Measurements from ENCODE around the gene OR4F6. TPM values are rescaled to one million over a fixed set of nuclear protein-coding genes. Genes with fewer than 3 reads are reported as not detected.
"Not testable (repeated sequence)": the region's sequence is repeated elsewhere in the genome, so short reads cannot be mapped to it uniquely, and the experiment has no call there.

Gene OR4F6
- total and polyA plus RNA-seq, 4 donors = not detected

DNA sequence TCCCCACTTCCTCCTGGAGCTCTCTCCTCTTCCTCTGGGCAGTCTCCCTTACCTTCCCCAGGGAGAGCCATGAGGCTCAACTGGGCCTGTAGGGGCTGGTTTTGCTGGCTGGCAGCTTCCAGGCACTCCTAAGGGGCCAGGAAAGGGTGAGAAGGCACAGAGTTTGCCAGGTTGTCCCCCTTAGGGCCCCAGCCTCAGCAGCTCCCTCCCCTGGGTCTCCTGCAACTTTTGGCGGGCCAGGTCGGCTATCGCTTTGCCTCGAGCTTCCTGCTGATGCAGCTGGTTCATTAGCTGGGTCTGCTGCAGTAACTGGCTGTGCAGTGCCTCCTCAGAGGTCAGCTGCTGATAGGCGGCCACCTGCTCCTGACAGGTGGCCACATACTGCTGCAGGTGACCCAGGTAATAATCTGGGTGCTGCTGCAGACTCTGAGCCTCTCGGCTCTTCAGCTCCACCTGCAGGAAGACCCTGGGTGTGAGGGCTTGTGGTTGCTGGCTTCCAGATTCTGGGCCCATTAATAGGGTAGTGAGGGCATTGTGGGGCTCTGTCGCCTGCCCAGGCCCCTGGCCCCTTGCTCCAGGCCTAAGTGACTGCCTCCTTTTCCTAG is 29.7 kb upstream of the OR4F6 start:
- no peak overlapping the region for H3K27ac ChIP-seq (ENCODE audit: low read depth in 1 of 2, low read length in 2 of 2)
- no peaks in the 10 kb centered on the region for H3K27me3 ChIP-seq (ENCODE audit: control insufficient read depth in 4 of 4, insufficient read depth in 4 of 4, low read length in 3 of 4)
- 73% methylated on average over 7 of the region's 7 CpGs for WGBS
- H3K4me1 ChIP-seq (ENCODE audit: control insufficient read depth in 4 of 4, insufficient read depth in 4 of 4, low read length in 3 of 4) = no peaks in the 10 kb centered on the region
- no peaks in the 10 kb centered on the region for H3K36me3 ChIP-seq (ENCODE audit: control insufficient read depth in 4 of 4, insufficient read depth in 3 of 4, low read depth in 1 of 4, low read length in 3 of 4)
- TF ChIP-seq RAD21 (IDR thresholded peaks at IDR 0.05) (peak in 1 of 2 donors; percentile 16), NR2F2 (IDR thresholded peaks at IDR 0.05) (no peak)
- H3K4me3 ChIP-seq (ENCODE audit: low read depth in 1 of 3, low read length in 3 of 3) = no peak overlapping the region
- no peak for DNase-seq (ENCODE audit: low spot score)
- H3K9ac ChIP-seq (ENCODE audit: low read depth in 1 of 2, low read length in 2 of 2) = no peak overlapping the region
- no peaks in the 10 kb centered on the region for H3K9me3 ChIP-seq (ENCODE audit: control insufficient read depth in 4 of 4, low read length in 3 of 4)

- Histone ChIP-seq H3K27ac (ENCODE audit: low read depth in 1 of 2, low read length in 2 of 2) (no peak overlapping the region), H3K4me3 (ENCODE audit: low read depth in 1 of 3, low read length in 3 of 3) (no peak overlapping the region), H3K4me1 (ENCODE audit: control insufficient read depth in 4 of 4, insufficient read depth in 4 of 4, low read length in 3 of 4) (no peaks in the 10 kb centered on the region), H3K9ac (ENCODE audit: low read depth in 1 of 2, low read length in 2 of 2) (no peak overlapping the region), H3K27me3 (ENCODE audit: control insufficient read depth in 4 of 4, insufficient read depth in 4 of 4, low read length in 3 of 4) (no peaks in the 10 kb centered on the region), H3K36me3 (ENCODE audit: control insufficient read depth in 4 of 4, insufficient read depth in 3 of 4, low read depth in 1 of 4, low read length in 3 of 4) (no peaks in the 10 kb centered on the region), H3K9me3 (ENCODE audit: control insufficient read depth in 4 of 4, low read length in 3 of 4) (no peaks in the 10 kb centered on the region)
- TF ChIP-seq, protein P1, sequence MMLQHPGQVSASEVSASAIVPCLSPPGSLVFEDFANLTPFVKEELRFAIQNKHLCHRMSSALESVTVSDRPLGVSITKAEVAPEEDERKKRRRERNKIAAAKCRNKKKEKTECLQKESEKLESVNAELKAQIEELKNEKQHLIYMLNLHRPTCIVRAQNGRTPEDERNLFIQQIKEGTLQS (IDR thresholded peaks at IDR 0.05) = no peak
- TF ChIP-seq EGR1 (IDR thresholded peaks at IDR 0.05; ENCODE audit: low read depth in 2 of 2) (no peak), NR2F2 (IDR thresholded peaks at IDR 0.05) (no peak), HNF4A (conservative IDR thresholded peaks at IDR 0.05) (no peak), MAX (IDR thresholded peaks at IDR 0.05) (no peak), RXRA (IDR thresholded peaks at IDR 0.05) (no peak), JUND (IDR thresholded peaks at IDR 0.05) (no peak)
- no peak for DNase-seq (ENCODE audit: low spot score)
- WGBS = 86% methylated on average over 10 of the region's 10 CpGs
These were observed 28.2 kb upstream of the OR4F6 start for GRCh38 chr15:101775136-101775535.

- H3K9me3 ChIP-seq (ENCODE audit: control insufficient read depth in 4 of 4, low read length in 3 of 4); H3K9ac ChIP-seq (ENCODE audit: low read depth in 1 of 2, low read length in 2 of 2); H3K36me3 ChIP-seq (ENCODE audit: control insufficient read depth in 4 of 4, insufficient read depth in 3 of 4, low read depth in 1 of 4, low read length in 3 of 4); H3K4me3 ChIP-seq (ENCODE audit: low read depth in 1 of 3, low read length in 3 of 3); H3K27me3 ChIP-seq (ENCODE audit: control insufficient read depth in 4 of 4, insufficient read depth in 4 of 4, low read length in 3 of 4); H3K4me1 ChIP-seq (ENCODE audit: control insufficient read depth in 4 of 4, insufficient read depth in 4 of 4, low read length in 3 of 4); H3K27ac ChIP-seq (ENCODE audit: low read depth in 1 of 2, low read length in 2 of 2); DNase-seq (ENCODE audit: low spot score): not testable (repeated sequence)
- WGBS = 72% methylated on average over 10 of the region's 10 CpGs
These were observed 24.7 kb upstream of the OR4F6 start for GRCh38 chr15:101778576-101778975.

GRCh38 chr15:101780225-101780624 is 23.1 kb upstream of the OR4F6 start:
- H3K9ac ChIP-seq (ENCODE audit: low read depth in 1 of 2, low read length in 2 of 2); H3K36me3 ChIP-seq (ENCODE audit: control insufficient read depth in 4 of 4, insufficient read depth in 3 of 4, low read depth in 1 of 4, low read length in 3 of 4); H3K4me3 ChIP-seq (ENCODE audit: low read depth in 1 of 3, low read length in 3 of 3); H3K27ac ChIP-seq (ENCODE audit: low read depth in 1 of 2, low read length in 2 of 2); H3K4me1 ChIP-seq (ENCODE audit: control insufficient read depth in 4 of 4, insufficient read depth in 4 of 4, low read length in 3 of 4); DNase-seq (ENCODE audit: low spot score); H3K9me3 ChIP-seq (ENCODE audit: control insufficient read depth in 4 of 4, low read length in 3 of 4); H3K27me3 ChIP-seq (ENCODE audit: control insufficient read depth in 4 of 4, insufficient read depth in 4 of 4, low read length in 3 of 4): not testable (repeated sequence)
- WGBS = 8% methylated on average over 1 of the region's 1 CpG

DNA sequence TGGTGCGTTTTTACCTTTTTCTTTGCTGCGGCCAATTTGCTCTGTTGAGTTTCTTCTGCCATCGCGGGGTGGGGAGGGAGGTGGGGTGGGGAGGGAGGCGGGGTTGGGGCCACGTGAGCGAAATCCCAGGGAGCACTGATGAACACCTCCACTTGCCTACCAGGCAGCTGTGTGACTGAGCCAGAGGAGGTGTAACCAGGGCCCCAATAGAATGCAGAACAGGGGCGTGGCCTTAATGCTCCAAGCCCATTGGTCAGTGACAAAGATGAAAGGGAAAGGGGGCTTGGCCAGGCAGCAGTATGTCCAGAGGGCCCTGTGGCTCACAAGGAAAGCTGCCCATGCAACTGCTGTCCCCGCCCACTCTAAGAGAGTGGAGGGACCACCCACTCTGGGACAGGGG is 21.4 kb upstream of the OR4F6 start:
- H3K9ac ChIP-seq (ENCODE audit: low read depth in 1 of 2, low read length in 2 of 2) = no peak overlapping the region
- no peaks in the 10 kb centered on the region for H3K4me1 ChIP-seq (ENCODE audit: control insufficient read depth in 4 of 4, insufficient read depth in 4 of 4, low read length in 3 of 4)
- no peak for DNase-seq (ENCODE audit: low spot score)
- H3K27me3 ChIP-seq (ENCODE audit: control insufficient read depth in 4 of 4, insufficient read depth in 4 of 4, low read length in 3 of 4) = no peaks in the 10 kb centered on the region
- WGBS = 84% methylated on average over 9 of the region's 9 CpGs
- no peaks in the 10 kb centered on the region for H3K9me3 ChIP-seq (ENCODE audit: control insufficient read depth in 4 of 4, low read length in 3 of 4)
- H3K4me3 ChIP-seq (ENCODE audit: low read depth in 1 of 3, low read length in 3 of 3) = no peak overlapping the region
- no peak overlapping the region for H3K27ac ChIP-seq (ENCODE audit: low read depth in 1 of 2, low read length in 2 of 2)
- H3K36me3 ChIP-seq (ENCODE audit: control insufficient read depth in 4 of 4, insufficient read depth in 3 of 4, low read depth in 1 of 4, low read length in 3 of 4) = no peaks in the 10 kb centered on the region
- TF ChIP-seq GABPA (IDR thresholded peaks at IDR 0.05 in 1 of 2, conservative IDR thresholded peaks at IDR 0.05 in 1 of 2) (no peak), FOXA2 (IDR thresholded peaks at IDR 0.05) (no peak), HNF4A (conservative IDR thresholded peaks at IDR 0.05) (no peak), HNF4G (IDR thresholded peaks at IDR 0.05) (no peak), NR2F2 (IDR thresholded peaks at IDR 0.05) (no peak), MAX (IDR thresholded peaks at IDR 0.05) (no peak), YY1 (IDR thresholded peaks at IDR 0.05) (no peak), TAF1 (conservative IDR thresholded peaks at IDR 0.05) (no peak), ZBTB33 (IDR thresholded peaks at IDR 0.05) (no peak)
- TF ChIP-seq, protein P2, sequence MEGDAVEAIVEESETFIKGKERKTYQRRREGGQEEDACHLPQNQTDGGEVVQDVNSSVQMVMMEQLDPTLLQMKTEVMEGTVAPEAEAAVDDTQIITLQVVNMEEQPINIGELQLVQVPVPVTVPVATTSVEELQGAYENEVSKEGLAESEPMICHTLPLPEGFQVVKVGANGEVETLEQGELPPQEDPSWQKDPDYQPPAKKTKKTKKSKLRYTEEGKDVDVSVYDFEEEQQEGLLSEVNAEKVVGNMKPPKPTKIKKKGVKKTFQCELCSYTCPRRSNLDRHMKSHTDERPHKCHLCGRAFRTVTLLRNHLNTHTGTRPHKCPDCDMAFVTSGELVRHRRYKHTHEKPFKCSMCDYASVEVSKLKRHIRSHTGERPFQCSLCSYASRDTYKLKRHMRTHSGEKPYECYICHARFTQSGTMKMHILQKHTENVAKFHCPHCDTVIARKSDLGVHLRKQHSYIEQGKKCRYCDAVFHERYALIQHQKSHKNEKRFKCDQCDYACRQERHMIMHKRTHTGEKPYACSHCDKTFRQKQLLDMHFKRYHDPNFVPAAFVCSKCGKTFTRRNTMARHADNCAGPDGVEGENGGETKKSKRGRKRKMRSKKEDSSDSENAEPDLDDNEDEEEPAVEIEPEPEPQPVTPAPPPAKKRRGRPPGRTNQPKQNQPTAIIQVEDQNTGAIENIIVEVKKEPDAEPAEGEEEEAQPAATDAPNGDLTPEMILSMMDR (IDR thresholded peaks at IDR 0.05; ENCODE audit: low read depth, low read length, missing input control) = no peak
- TF ChIP-seq, protein P1 (IDR thresholded peaks at IDR 0.05) = no peak

Data from liver (tissue), 9 donors.